Testis (tissue), 2 donors: ENCODE results near the gene P2RY11.

ENCODE experiments used
- CTCF ChIP-seq, 3 experiments: fragments of 450-650 bp in 2 of 3; fragments of 200-600 bp in 1 of 3; sonication (generic) in 1 of 3; IDR thresholded peaks; one replicate each; pipeline ENCODE4 v1.5.1; 2016 to 2019; ENCODE audit warnings: antibody characterized with exemption in 3 of 3, mild to moderate bottlenecking in 2 of 3, moderate library complexity in 1 of 3
- POLR2A ChIP-seq: fragments of 450-650 bp; IDR thresholded peaks from one replicate; pipeline ENCODE4 v1.6.1; 2017; ENCODE audit warnings: antibody characterized with exemption, mild to moderate bottlenecking, moderate library complexity

GRCh38 chr19:10112037-10112761 lies 706 bp downstream of the P2RY11 start:
- TF ChIP-seq CTCF (IDR thresholded peaks at IDR 0.05) (no peak), POLR2A (no peak)
